ENCODE measurements around the gene PIP5K1C. TPM values are rescaled to one million over a fixed set of nuclear protein-coding genes. Genes with fewer than 3 reads are reported as not detected.

Gene PIP5K1C
- total and polyA plus RNA-seq, 10 of the 15 experiments (the other 5 are each of a cell fraction or from before 2014, with no cell fraction given): 0.39 to 19.6 (median 5.3) TPM

GRCh38 chr19:3678188-3678587 lies 22.1 kb downstream of the PIP5K1C start:
- BruUV-seq (replicated peaks): no TSS peak
- TF ChIP-seq MAX (IDR thresholded peaks at IDR 0.05; ENCODE audit: low read depth, low read length) (no peak), PAX5 (IDR thresholded peaks at IDR 0.05; ENCODE audit: borderline replicate concordance, low read depth, low read length) (no peak), SIN3A (IDR thresholded peaks at IDR 0.05; ENCODE audit: low read depth, low read length) (no peak), FOS (IDR thresholded peaks at IDR 0.05; ENCODE audit: borderline replicate concordance, extremely low read depth, insufficient read length) (no peak), LARP7 (IDR thresholded peaks at IDR 0.05) (no peak), GABPA (IDR thresholded peaks at IDR 0.05; ENCODE audit: low read depth) (no peak), KDM1A (IDR thresholded peaks at IDR 0.05; ENCODE audit: borderline replicate concordance) (no peak), SUPT20H (IDR thresholded peaks at IDR 0.05; ENCODE audit: borderline replicate concordance, control insufficient read depth, low read depth, low read length) (no peak), POLR2A (IDR thresholded peaks at IDR 0.05; ENCODE audit: low read depth, low read length) (no peak), KAT2A (conservative IDR thresholded peaks at IDR 0.05; ENCODE audit: control insufficient read depth, low read depth, low read length) (no peak), ESRRA (IDR thresholded peaks at IDR 0.05; ENCODE audit: low read length) (no peak), PAX8 (IDR thresholded peaks at IDR 0.05) (no peak), BCL3 (IDR thresholded peaks at IDR 0.05; ENCODE audit: borderline replicate concordance, insufficient read depth, low read depth, low read length, poor library complexity, severe bottlenecking) (no peak), PRDM15 (CRISPR knock-in tag; IDR thresholded peaks at IDR 0.05) (no peak), SMAD5 (IDR thresholded peaks at IDR 0.05; ENCODE audit: low read depth) (no peak), MXI1 (IDR thresholded peaks at IDR 0.05; ENCODE audit: low read depth, low read length) (no peak)
- FAIRE-seq (no peak), DNase-seq (ENCODE audit: low read depth, low spot score) (no peak), ATAC-seq (no peak)
- Histone ChIP-seq H3K4me2 (ENCODE audit: control insufficient read depth, insufficient read depth) (no peak overlapping the region), H3K27me3 (replicated peaks in 1 of 2; ENCODE audit: control insufficient read depth in 2 of 2, insufficient read depth in 2 of 2, low read length in 1 of 2) (no peaks in the 10 kb centered on the region), H3K79me2 (ENCODE audit: control insufficient read depth, insufficient read depth, low read length) (no peaks in the 10 kb centered on the region), H3K9ac (ENCODE audit: control insufficient read depth, insufficient read depth, low read length) (no peak overlapping the region), H3K36me3 (ENCODE audit: control insufficient read depth in 2 of 2, insufficient read depth in 2 of 2, low read length in 1 of 2) (no peaks in the 10 kb centered on the region; a peak in 1 of 4 replicates), H2AFZ (ENCODE audit: control insufficient read depth, low read depth, low read length) (no peak overlapping the region), H3K4me1 (ENCODE audit: control insufficient read depth, insufficient read depth, low read length) (peaks cover 1% of the 10 kb centered on the region; the same call in 1 of the 2 replicates), H4K20me1 (ENCODE audit: control insufficient read depth, insufficient read depth) (no peaks in the 10 kb centered on the region; the same call in 1 of the 2 replicates), H3K4me3 (no peak overlapping the region), H3K9me3 (replicated peaks; ENCODE audit: control insufficient read depth, insufficient read depth, low read length) (no peaks in the 10 kb centered on the region), H3K27ac (ENCODE audit: control insufficient read depth, insufficient read depth) (no peak overlapping the region)
- 70% methylated on average over 2 of the region's 3 CpGs for WGBS (ENCODE audit: insufficient coverage, insufficient replicate concordance, low lambda C conversion rate, missing lambda C conversion rate)
- in situ Hi-C loops (cut with MboI): no loop called here
- intact Hi-C loops (cut with micrococcal nuclease; ENCODE audit: unreplicated experiment): no loop called here
- CTCF ChIA-PET: no interaction called here
- POLR2A ChIA-PET: no interaction called here
- SMC1A ChIA-PET (ENCODE audit: uncharacterized antibody, unreplicated experiment): no interaction called here
- RAD21 ChIA-PET (ENCODE audit: unreplicated experiment): no interaction called here
